A673 (cell line): Measurements from ENCODE around the gene ZDHHC1.

Source experiments
- EZH2 ChIP-seq: fragments of 200-600 bp; sonication (generic); IDR thresholded peaks from 2 replicates; pipeline ENCODE4 v1.6.1; 2017; ENCODE audit warnings: borderline replicate concordance, low read depth, mild to moderate bottlenecking, mixed read lengths, antibody characterized with exemption, low read length; ENCODE audit not compliant: poor library complexity, severe bottlenecking
- TF ChIP-seq, protein P1 (sequence below): fragments of 300-800, 200-600 bp; sonication (generic); conservative IDR thresholded peaks from 2 replicates; pipeline ENCODE4 v1.5.1; 2017; ENCODE audit warnings: low read depth, mild to moderate bottlenecking, antibody characterized with exemption, low read length, moderate library complexity, mixed read lengths

DNA sequence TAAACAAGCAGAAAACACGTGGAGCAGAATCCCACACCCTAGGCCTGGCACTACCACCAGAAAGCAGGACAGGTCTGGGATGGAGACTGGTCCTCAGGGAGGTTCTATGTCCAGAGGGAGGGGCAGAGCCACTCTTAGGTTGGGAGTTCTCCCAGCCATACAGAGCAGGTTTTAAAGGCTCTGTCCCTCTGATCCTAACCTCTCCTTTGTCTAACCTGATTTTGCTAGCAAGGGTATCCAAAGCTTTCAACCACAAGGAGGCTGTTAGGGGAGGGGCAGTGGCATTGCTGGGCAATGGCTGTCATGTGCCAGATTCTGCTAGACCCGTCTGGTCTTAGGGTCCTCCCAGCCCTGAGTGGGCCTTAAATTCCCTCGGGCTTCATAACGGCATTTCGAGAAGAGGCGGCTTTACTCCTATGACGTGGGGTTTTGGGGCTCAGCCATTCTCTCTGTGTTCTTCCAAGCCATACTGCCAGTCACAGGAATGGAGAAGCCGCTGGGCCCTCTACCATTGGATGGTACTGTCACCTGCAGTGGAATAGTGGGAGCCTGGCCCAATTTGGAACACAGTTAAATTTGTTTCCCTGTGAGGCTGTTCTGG, 28.7 kb downstream of the ZDHHC1 start:
- TF ChIP-seq, protein P1, sequence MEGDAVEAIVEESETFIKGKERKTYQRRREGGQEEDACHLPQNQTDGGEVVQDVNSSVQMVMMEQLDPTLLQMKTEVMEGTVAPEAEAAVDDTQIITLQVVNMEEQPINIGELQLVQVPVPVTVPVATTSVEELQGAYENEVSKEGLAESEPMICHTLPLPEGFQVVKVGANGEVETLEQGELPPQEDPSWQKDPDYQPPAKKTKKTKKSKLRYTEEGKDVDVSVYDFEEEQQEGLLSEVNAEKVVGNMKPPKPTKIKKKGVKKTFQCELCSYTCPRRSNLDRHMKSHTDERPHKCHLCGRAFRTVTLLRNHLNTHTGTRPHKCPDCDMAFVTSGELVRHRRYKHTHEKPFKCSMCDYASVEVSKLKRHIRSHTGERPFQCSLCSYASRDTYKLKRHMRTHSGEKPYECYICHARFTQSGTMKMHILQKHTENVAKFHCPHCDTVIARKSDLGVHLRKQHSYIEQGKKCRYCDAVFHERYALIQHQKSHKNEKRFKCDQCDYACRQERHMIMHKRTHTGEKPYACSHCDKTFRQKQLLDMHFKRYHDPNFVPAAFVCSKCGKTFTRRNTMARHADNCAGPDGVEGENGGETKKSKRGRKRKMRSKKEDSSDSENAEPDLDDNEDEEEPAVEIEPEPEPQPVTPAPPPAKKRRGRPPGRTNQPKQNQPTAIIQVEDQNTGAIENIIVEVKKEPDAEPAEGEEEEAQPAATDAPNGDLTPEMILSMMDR = no peak
- no peak for TF ChIP-seq EZH2
